Prostate gland (tissue), 2 donors: Measurements from ENCODE around the gene TMOD4.

Experiments used
- CTCF ChIP-seq, 4 experiments: fragments of 200-600 bp in 2 of 4; fragments of 450-650 bp in 2 of 4; sonication (generic) in 2 of 4; IDR thresholded peaks; 1 replicate in 3 of 4; 2 replicates in 1 of 4; pipeline ENCODE4 v1.5.1; 2016 to 2019; ENCODE audit warnings: antibody characterized with exemption in 4 of 4, mild to moderate bottlenecking in 2 of 4, moderate library complexity in 2 of 4
- POLR2A ChIP-seq: fragments of 450-650 bp; IDR thresholded peaks from one replicate; pipeline ENCODE4 v1.6.1; 2016; ENCODE audit warnings: antibody characterized with exemption, mild to moderate bottlenecking

- no peak for TF ChIP-seq CTCF (IDR thresholded peaks at IDR 0.05)
- no peak for TF ChIP-seq POLR2A
Measured at GRCh38 chr1:151131701-151132334, 44.0 kb downstream of the TMOD4 start.
